B cell (primary cell): Measurements from ENCODE around the gene TBRG4. TPM values are rescaled to one million over a fixed set of nuclear protein-coding genes. Genes with fewer than 3 reads are reported as not detected.

ENCODE experiments used
- ATAC-seq: fragments of 200-7000 bp; cut with Tn5 transposase; one replicate; pipeline ENCODE4 v1.10.0; 2021; ENCODE audit warnings: low read depth, mild to moderate bottlenecking, moderate number of reproducible peaks, moderate library complexity
- CTCF ChIA-PET: fragments of 350-600 bp; sonication (Branson Sonifier 250); formaldehyde crosslinking; loops from one replicate; lab custom pipeline; 2021; ENCODE audit warnings: antibody characterized with exemption, inconsistent platforms; lab: Charles Lee
- POLR2A ChIA-PET: fragments of 350-600 bp; sonication (Branson Sonifier 250); formaldehyde crosslinking; loops from one replicate; lab custom pipeline; 2021; ENCODE audit warnings: antibody characterized with exemption; lab: Charles Lee
- DNase-seq: peaks from one replicate; pipeline ENCODE4 v3.0.0; 2013
- H2AFZ ChIP-seq: 2 replicates; pipeline ENCODE4 v1.6.1; 2012; ENCODE audit warnings: mild to moderate bottlenecking, low read depth, low read length; ENCODE audit not compliant: insufficient read depth, poor library complexity, severe bottlenecking
- H3K27ac ChIP-seq, 2 donors: 1 replicate in 1 of 2; 2 replicates in 1 of 2; pipeline ENCODE4 v1.5.1; 2012 to 2013; ENCODE audit warnings: low read length in 2 of 2, mild to moderate bottlenecking in 2 of 2, moderate library complexity in 1 of 2
- H3K27me3 ChIP-seq, 4 experiments: fragments of 200-600 bp in 1 of 4; sonication (generic) in 1 of 4; replicated peaks in 1 of 4; 1 replicate in 2 of 4; 2 replicates in 2 of 4; pipeline versions ENCODE4 v1.6.1 to v1.7.0; 2013 to 2016; ENCODE audit warnings: low read length in 3 of 4, mild to moderate bottlenecking in 2 of 4, mixed read lengths in 1 of 4, moderate library complexity in 1 of 4; ENCODE audit not compliant: insufficient read depth in 4 of 4, control insufficient read depth in 3 of 4; ENCODE audit errors: control extremely low read depth in 1 of 4
- H3K36me3 ChIP-seq, 2 experiments: replicated peaks in 1 of 2; 1 replicate in 1 of 2; 2 replicates in 1 of 2; pipeline versions ENCODE4 v1.6.1 to v1.7.1; 2013; ENCODE audit warnings: low read length in 1 of 2; ENCODE audit not compliant: insufficient read depth in 2 of 2, control insufficient read depth in 1 of 2; ENCODE audit errors: control extremely low read depth in 1 of 2, extremely low read depth in 1 of 2
- H3K4me1 ChIP-seq, 2 donors: fragments of 200-600 bp in 1 of 2; sonication (generic) in 1 of 2; 1 replicate in 1 of 2; 2 replicates in 1 of 2; pipeline versions ENCODE4 v1.5.1 to v1.6.1; 2013 to 2017; ENCODE audit warnings: low read length in 2 of 2; ENCODE audit not compliant: control insufficient read depth in 2 of 2, insufficient read depth in 2 of 2
- H3K4me2 ChIP-seq: replicated peaks from 2 replicates; pipeline ENCODE3; 2012; ENCODE audit warnings: mild to moderate bottlenecking, low read depth, low read length; ENCODE audit not compliant: poor library complexity, severe bottlenecking
- H3K4me3 ChIP-seq, 5 experiments: fragments of 200-600 bp in 1 of 5; sonication (generic) in 1 of 5; 1 replicate in 3 of 5; 2 replicates in 2 of 5; pipeline versions ENCODE4 v1.5.1 to v1.7.0; 2011 to 2016; ENCODE audit warnings: low read length in 4 of 5, mild to moderate bottlenecking in 4 of 5, low read depth in 2 of 5, control low read depth in 1 of 5, moderate library complexity in 1 of 5; ENCODE audit not compliant: insufficient read depth in 1 of 5; ENCODE audit errors: control extremely low read depth in 1 of 5, extremely low read depth in 1 of 5
- H3K79me2 ChIP-seq: fragments of 200-600 bp; sonication (generic); one replicate; pipeline ENCODE4 v1.6.0; 2016; ENCODE audit warnings: low read length; ENCODE audit not compliant: control insufficient read depth, insufficient read depth
- H3K9ac ChIP-seq: fragments of 200-600 bp; sonication (generic); 2 replicates; pipeline ENCODE4 v1.6.1; 2017; ENCODE audit warnings: mild to moderate bottlenecking, low read length, moderate library complexity
- H3K9me3 ChIP-seq, 3 donors: one replicate each; pipeline versions ENCODE4 v1.6.1 to v1.7.1; 2013; ENCODE audit warnings: low read length in 2 of 3; ENCODE audit not compliant: control insufficient read depth in 2 of 3, insufficient read depth in 1 of 3; ENCODE audit errors: control extremely low read depth in 1 of 3
- H4K20me1 ChIP-seq: 2 replicates; pipeline ENCODE4 v1.6.0; 2012; ENCODE audit warnings: mild to moderate bottlenecking, low read length; ENCODE audit not compliant: insufficient read depth, control insufficient read depth, poor library complexity, severe bottlenecking
- H3K27ac Mint-ChIP-seq: one replicate; pipeline ENCODE4 v1.8.0; 2021; ENCODE audit warnings: mixed read lengths
- H3K27me3 Mint-ChIP-seq: one replicate; pipeline ENCODE4 v1.8.0; 2021; ENCODE audit warnings: mixed read lengths
- H3K4me1 Mint-ChIP-seq: one replicate; pipeline ENCODE4 v1.8.0; 2021; ENCODE audit warnings: mixed read lengths
- H3K4me3 Mint-ChIP-seq: one replicate; pipeline ENCODE4 v1.8.0; 2021; ENCODE audit warnings: mixed read lengths
- H3K9me3 Mint-ChIP-seq: one replicate; pipeline ENCODE4 v1.8.0; 2022; ENCODE audit warnings: mixed read lengths; ENCODE audit not compliant: insufficient read depth
- CTCF ChIP-seq: fragments of 200-600 bp; IDR thresholded peaks from one replicate; pipeline ENCODE4 v1.8.0; 2022; ENCODE audit warnings: antibody characterized with exemption, mild to moderate bottlenecking
- EZH2 ChIP-seq: IDR thresholded peaks from 2 replicates; pipeline ENCODE4 v1.6.1; 2012; ENCODE audit warnings: borderline replicate concordance, low read depth, mild to moderate bottlenecking, moderate library complexity, low read length; ENCODE audit not compliant: insufficient read depth, poor library complexity, severe bottlenecking
- WGBS: methylation state at CpG from one replicate; pipeline ENCODE4 v1.1.5; 2013; ENCODE audit warnings: missing lambda C conversion rate; ENCODE audit not compliant: insufficient coverage; 5-methylcytosine and 5-hydroxymethylcytosine counted together
- intact Hi-C: fragments of 100-400 bp; cut with micrococcal nuclease; formaldehyde crosslinking; loops from one replicate; pipeline ENCODE4 v1.10.0; 2022
- polyA plus RNA-seq: library from polyadenylated mRNA; depleted of rRNA; stranded (reverse); fragments of >200 nt; gene quantifications from 2 replicates; pipeline ENCODE4 v1.2.3, GENCODE V29; 2012
- total RNA-seq, 2 donors: library from RNA; stranded (reverse); fragments of 120-200 nt in 1 of 2; gene quantifications; 1 replicate in 1 of 2; 2 replicates in 1 of 2; pipeline versions ENCODE4 v1.2.3 to v1.2.4, GENCODE V29; 2013 to 2022

Gene TBRG4
- total and polyA plus RNA-seq, 2 donors (not counting 1 experiment from before 2014, with no cell fraction given) = 92.8 to 111 TPM

- Mint-ChIP-seq H3K9me3 (no peaks in the 10 kb centered on the region), H3K4me1 (peaks cover 7% of the 10 kb centered on the region)
- no peak overlapping the region for H3K27ac ChIP-seq
These were observed 21.9 kb upstream of the TBRG4 start for GRCh38 chr7:45133352-45133751.

More at GRCh38 chr7:45133352-45133751, 21.9 kb upstream of the TBRG4 start:
- H3K4me2 ChIP-seq = no peak overlapping the region
- no peaks in the 10 kb centered on the region for H3K79me2 ChIP-seq
- no peak for ATAC-seq
- DNase-seq = no peak
- H3K9ac ChIP-seq = no peak overlapping the region
- H3K4me1 ChIP-seq = peaks cover 0 to 8% of the 10 kb centered on the region in 2 donors
- no peaks in the 10 kb centered on the region for H3K27me3 Mint-ChIP-seq
- no peaks in the 10 kb centered on the region for H3K36me3 ChIP-seq
- no peak overlapping the region for H2AFZ ChIP-seq
- intact Hi-C loops = no loop called here
- ChIA-PET POLR2A (no interaction called here), CTCF (interaction anchor here (5.9 to 6.7 kb wide), 2 partner anchors 160 to 275 kb away, joined by 125 to 189 read pairs; no protein-coding TSS in a partner anchor)
- no peak for TF ChIP-seq EZH2
- TF ChIP-seq CTCF = no peak
- no peak overlapping the region for H3K4me3 Mint-ChIP-seq
- H3K27ac Mint-ChIP-seq = no peak overlapping the region
- no peak overlapping the region for H3K4me3 ChIP-seq
- H4K20me1 ChIP-seq = no peaks in the 10 kb centered on the region
- H3K27me3 ChIP-seq = peaks cover 0 to 3% (median 0%) of the 10 kb centered on the region in 4 experiments
- 100% methylated on average over 4 of the region's 4 CpGs for WGBS
- no peaks in the 10 kb centered on the region for H3K9me3 ChIP-seq
